Measurements from ENCODE around the gene OR11H7.

DNA sequence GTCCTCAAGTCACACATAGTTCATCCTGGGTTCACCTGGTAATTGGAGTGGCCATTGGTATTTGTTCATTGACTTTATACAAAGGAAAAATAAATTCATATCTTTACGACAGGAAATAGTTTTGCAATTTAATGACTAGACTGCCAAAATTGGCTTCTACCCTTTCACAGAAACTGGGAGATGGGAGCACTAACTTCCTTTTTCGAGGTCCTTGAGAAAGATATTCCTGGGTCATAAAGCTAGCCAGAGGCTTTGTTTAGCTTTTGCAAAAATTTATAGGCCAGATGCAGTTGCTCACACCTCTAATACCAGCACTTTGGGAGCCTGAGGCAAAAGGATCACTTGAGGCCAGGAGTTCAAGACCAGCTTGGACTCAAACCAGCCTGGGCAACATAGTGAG lies 48.3 kb upstream of the OR11H7 start:
- no peak for TF ChIP-seq CTCF (IDR thresholded peaks at IDR 0.05)
- no peak for TF ChIP-seq POLR2AphosphoS5 (IDR thresholded peaks at IDR 0.05)
- TF ChIP-seq POLR2A (IDR thresholded peaks at IDR 0.05), result no peak
